Measurements from ENCODE around the gene RBBP7. TPM values are rescaled to one million over a fixed set of nuclear protein-coding genes. Genes with fewer than 3 reads are reported as not detected.

The RBBP7 gene
- total RNA-seq: 71.6 and 85.9 TPM in 2 replicates

GRCh38 chrX:16870095-16870861, at the start of gene RBBP7:
Gene RBBP7 (minus strand): TSS chrX:16870362. CDS start chrX:16870053, 309 bp downstream.

Other genes with a start within 250 kb of the RBBP7 start
- gene S100G, start 220.2 kb downstream of the RBBP7 start, total RNA-seq: not detected in 2 replicates
- gene CTPS2, start 157.7 kb downstream of the RBBP7 start, total RNA-seq: 10.1 and 12.1 TPM in 2 replicates
- gene SYAP1, start 150.8 kb downstream of the RBBP7 start, total RNA-seq: 37.9 and 38.9 TPM in 2 replicates
- gene TXLNG, start 83.9 kb downstream of the RBBP7 start, total RNA-seq: 5.9 and 9.1 TPM in 2 replicates
- 0.30 and 0.37 TPM in 2 replicates for gene REPS2, start 76.3 kb upstream of the RBBP7 start, total RNA-seq

All from smooth muscle cell of the umbilical artery (primary cell).